ENCODE results near the gene TRPC3.

TRPC3 gene

DNA sequence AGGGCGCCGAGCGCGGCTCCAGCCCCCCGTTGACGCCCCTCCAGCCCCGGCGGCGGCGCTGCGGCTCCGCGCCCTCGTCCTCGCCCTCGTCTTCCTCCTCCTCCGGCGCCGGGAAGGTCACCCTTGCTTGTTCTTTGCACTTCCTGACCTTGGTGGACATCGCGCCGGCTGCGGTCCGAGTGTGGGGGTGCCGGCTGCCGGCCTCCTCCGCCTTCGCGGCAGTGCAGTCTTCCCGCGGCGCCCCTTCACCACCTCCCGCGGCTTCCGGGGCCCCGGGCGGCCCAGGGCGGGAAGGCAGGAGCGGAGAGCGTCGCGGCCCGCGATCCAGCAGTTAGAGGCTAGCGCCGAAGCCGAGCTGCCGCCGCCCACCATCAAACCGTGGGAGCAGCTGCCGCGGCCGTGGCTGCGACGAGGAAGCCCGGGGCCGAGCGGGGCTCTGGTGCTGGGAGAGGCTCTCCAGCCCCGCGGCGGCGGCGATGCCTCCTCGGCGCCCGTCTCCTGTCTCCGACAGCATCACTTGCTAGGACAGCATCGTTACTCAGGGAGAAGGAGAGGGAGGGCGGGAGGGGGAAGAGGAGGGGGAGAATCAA lies at the start of gene TRPC3:
Gene TRPC3 (minus strand): TSS at position 540 of the 590 bp plus-strand sequence. CDS start 380 bp downstream, at position 160.
- DNase-seq: no peak

DNA sequence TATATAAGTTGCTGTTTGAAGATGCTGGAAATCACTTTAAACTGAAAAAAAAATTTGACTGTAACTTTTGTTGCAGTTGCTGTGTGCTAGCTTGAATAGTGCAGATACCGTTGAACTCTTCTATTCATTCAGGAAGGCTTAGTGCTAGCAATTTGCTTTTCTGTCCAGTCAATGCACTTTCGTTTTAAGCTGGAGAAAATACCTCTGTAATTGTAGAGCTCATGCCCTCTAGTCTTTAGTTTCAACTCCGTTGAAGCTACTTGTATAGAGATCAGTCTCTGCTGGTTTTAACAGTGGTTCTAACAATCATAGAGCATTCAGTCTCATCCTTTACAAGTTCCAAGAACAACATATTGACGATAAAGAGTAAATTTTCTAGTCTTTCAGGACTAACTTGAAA lies 49.0 kb upstream of the TRPC3 start:
- no peak for DNase-seq

GRCh38 chr4:121998024-121998423 lies 46.2 kb upstream of the TRPC3 start:
- no peak for DNase-seq

DNA sequence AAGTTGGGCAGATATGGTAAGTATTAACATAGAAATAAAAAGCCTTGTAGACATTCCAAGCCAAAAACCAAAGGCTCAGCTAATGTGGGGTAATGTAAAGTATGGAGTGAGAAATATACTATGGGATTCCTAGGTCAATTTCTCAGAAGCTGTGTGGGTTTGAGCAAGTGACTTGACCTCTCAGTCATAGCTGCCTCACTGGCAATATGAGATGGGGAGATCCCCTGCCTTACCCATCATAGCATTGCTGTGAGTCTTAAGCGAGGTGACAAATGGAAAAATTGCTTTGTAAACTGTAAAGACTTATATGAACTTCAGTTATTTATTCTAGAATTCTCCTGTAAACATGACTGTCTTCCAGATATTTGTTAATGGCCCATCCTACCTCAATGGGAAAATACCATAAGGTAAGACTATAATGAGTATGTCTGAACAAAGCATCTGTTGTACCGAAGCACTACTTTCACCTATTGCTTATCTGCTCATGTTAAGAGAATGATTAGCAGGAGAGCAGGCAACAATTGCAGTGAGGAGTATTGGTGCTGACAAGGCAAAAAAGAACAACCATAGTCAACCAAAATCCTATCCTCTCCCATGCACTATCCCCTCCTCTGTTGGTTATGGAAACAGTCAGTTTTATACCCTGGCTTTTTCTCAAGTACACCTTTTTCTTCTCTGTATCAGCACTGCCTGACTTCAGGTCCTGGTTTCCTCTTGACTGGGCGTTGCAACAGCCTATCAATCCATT lies 44.1 kb upstream of the TRPC3 start:
- DNase-seq: no peak

DNA sequence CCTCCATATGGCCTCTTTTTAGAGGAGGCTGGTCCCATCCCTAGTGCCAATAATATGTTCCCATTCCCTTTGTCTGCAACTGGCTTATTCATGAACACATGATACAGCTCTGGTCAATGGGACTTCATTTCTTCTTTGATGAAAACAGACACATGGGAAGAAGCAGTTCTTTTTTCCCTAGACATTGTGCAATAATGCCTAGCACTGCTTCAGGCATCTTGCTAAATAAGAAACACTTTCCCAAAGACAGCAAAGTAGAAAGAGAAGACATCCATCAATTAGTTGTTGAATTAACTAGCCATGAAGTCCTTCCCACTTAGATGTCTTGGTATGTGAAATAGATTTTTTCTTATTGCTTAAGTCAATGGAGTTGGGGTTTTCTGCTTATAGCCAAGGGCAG lies 40.1 kb upstream of the TRPC3 start:
- no peak for DNase-seq

- no peak for DNase-seq
Observed at GRCh38 chr4:121990489-121990888, 38.6 kb upstream of the TRPC3 start.

GRCh38 chr4:121989715-121990114 lies 37.9 kb upstream of the TRPC3 start:
- DNase-seq: no peak

- DNase-seq: no peak
Observed at GRCh38 chr4:121988950-121989349, 37.1 kb upstream of the TRPC3 start.

- no peak for DNase-seq
Observed at GRCh38 chr4:121980643-121981042, 28.8 kb upstream of the TRPC3 start.

- DNase-seq: no peak
Observed at GRCh38 chr4:121978172-121978516, 26.3 kb upstream of the TRPC3 start.

DNA sequence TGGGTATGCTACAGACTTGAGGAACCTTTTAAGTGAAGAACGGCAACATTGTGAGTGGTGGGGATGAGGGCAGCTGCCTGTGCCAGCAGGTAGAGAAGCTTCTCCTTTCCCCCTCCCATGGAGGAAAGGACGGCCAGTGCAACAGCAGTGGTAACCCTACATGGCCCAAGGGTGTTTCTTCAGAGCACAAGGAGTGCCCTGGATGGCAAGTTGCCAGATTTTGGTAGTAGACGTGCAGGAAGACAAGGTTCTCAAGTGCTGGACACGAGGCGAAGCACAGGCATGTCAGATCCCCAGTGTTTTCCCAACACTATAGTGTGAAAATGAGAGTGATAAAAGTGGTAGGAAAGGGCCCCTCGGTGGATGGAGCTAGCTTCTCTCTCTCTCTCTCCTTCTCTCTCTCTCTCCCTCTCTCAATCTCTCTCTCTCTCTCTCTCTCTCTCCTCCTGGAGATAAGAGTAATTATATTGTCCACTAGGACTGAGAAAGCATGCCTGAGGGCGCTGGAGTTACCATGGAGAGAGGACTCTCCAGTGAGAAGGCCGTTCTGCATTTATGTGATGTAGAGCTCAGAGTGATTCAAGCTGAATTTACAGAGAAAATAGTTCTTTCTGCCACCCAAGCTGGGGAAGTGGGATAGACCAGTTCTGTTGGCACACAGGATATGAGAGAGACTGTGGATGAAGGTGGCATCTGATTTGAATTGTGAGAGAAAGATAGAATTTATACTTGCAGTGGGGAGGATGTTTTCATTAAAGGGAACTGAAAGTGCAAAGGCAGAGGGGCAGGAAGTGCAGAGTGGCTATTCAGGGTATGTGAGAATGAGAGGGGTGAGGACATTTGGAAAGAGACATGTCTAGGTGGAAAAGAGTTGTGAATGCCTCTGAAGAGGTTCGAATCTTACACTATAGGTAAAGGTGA lies 25.7 kb upstream of the TRPC3 start:
- DNase-seq: peak; percentile 61

- no peak for DNase-seq
Observed at GRCh38 chr4:121975784-121976183, 23.9 kb upstream of the TRPC3 start.

DNA sequence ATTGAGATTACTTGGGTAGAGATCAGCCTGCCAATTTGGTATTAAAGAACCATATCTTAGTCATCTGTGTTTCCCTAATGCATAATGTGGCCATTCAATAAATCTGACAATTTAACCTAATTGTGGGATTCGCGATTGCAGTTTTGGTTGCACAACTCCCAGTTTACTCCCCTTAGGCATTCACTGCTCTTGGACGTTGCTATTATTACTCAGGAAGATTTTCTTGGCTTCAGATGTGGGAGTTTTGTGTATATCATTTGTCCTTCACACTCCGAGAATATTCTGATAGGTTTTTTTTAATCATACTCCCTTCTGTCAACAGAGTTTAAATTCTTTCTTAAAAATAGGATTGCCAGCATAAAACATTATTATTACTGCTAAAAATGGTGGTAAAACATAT lies 22.0 kb upstream of the TRPC3 start:
- no peak for DNase-seq

DNA sequence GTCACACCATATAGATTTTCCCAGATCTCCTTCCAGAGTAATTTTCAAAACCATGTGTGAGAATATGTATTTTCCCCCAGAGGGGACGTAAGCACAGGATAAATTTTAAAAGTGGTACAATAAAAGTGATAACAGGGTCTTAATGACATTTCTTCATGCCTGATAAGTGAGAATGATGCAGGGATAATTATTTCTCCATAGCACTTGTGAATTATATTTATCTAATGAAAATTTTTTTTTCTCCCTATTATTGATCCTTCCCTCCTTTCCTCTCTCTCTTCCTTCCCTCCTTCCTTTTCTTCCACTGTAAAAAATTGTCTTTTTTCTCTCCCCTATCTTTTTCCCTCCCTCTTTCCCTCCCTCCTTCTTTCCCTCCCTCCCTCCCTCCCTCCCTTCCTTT lies 17.0 kb upstream of the TRPC3 start:
- DNase-seq: no peak

DNA sequence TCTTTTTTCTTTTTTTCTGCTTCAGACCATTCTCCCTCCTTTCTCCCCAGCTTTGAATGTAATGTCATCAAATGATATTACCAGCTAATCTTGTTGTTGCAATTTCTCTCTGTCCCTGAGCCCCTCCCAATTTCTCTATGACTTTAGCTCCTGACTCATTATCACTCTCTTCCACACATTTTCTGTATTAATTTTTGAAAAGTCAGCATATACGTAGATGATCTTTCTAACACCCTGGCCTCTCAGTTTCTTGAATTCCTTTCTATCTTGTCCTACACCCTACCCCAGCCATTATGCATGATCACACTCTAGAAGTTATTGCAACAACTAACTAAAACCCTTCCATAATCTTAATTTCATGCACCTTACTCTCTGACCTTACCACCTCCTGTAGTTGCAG lies 13.1 kb upstream of the TRPC3 start:
- no peak for DNase-seq

DNA sequence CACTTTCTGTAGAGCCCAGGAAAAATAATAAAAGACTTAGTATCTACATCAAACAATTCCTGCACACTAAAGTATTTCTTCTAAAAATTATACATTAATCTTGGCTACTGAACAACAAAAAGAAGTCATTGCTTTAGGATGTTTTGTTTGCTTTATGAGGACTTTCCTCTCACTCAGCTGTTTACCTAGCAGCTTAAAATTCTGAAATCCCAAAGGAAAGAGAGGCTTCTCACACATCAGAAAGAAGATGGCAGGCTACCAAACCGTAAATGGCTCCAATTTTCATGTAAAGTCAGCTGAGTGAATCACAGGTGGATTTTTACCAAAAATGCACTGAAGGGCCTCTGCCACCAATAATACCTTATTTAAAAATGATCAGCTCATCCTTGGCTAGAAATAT lies 9.0 kb upstream of the TRPC3 start:
- no peak for DNase-seq

DNA sequence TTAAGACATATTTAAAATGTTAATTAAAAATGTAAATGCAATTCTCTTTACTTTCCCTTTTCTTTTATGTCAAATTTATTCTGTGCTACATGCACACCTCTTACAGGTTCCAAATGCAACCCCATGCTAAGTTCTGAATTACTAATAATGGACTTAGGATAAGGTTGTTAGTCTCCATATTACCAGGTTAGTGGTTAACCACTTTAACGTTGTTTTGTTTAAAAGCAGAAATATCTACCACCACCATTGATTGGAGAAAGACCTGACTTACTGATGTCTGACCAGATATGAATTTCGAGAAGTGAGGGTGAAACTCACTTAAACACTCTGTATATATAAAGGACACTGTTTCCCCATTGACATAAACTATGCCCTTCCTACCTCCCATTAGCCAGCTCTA lies 6.9 kb upstream of the TRPC3 start:
- no peak for DNase-seq

- no peak for DNase-seq
Observed at GRCh38 chr4:121957266-121957665, 5.4 kb upstream of the TRPC3 start.

- no peak for DNase-seq
Observed at GRCh38 chr4:121953860-121954259, 2.0 kb upstream of the TRPC3 start.

GRCh38 chr4:121952290-121952689 lies 430 bp upstream of the TRPC3 start:
- no peak for DNase-seq

GRCh38 chr4:121950680-121951520 lies 960 bp downstream of the TRPC3 start:
- DNase-seq: no peak

GRCh38 chr4:121950212-121950679 lies 1.6 kb downstream of the TRPC3 start:
- peak; percentile 50 for DNase-seq

- DNase-seq: no peak
Observed at GRCh38 chr4:121946644-121947043, 5.2 kb downstream of the TRPC3 start.

Data from RPMI8226 (cell line).